Measurements from ENCODE around the gene ACACB. TPM values are rescaled to one million over a fixed set of nuclear protein-coding genes. Genes with fewer than 3 reads are reported as not detected.

Gene ACACB
- total RNA-seq, 1 donor from 2014 or later = 22.7 TPM

DNA sequence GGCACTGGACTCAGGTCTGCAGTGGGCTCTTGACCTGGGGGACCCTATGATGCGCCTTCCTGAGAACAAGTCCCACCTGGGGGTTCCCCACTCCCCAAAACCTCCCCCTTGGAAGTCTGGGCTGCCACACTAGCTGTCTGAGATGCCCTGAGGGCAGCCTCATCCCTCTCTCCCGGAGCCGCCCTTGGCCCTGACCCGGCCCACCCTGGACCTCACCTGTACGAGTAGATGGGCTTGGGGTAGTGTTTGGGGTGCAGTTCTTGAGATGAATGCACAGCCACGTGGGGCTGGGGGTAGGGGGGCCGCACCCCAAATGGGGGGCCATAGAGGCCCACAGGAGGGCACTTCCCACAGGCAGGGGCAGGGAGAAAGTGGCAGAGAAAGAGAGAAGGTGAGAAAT, 170.8 kb downstream of the ACACB start:
- no peak overlapping the region for H3K4me3 Mint-ChIP-seq
- H3K27me3 Mint-ChIP-seq = peaks cover 4% of the 10 kb centered on the region
- no peak overlapping the region for H3K27ac Mint-ChIP-seq
- peaks cover 7% of the 10 kb centered on the region for H3K4me1 Mint-ChIP-seq (ENCODE audit: unreplicated experiment)
- DNase-seq (ENCODE audit: extremely low spot score, unreplicated experiment) = no peak
- H3K36me3 Mint-ChIP-seq = no peaks in the 10 kb centered on the region
- no peaks in the 10 kb centered on the region for H3K9me3 Mint-ChIP-seq
- TF ChIP-seq, protein P1, sequence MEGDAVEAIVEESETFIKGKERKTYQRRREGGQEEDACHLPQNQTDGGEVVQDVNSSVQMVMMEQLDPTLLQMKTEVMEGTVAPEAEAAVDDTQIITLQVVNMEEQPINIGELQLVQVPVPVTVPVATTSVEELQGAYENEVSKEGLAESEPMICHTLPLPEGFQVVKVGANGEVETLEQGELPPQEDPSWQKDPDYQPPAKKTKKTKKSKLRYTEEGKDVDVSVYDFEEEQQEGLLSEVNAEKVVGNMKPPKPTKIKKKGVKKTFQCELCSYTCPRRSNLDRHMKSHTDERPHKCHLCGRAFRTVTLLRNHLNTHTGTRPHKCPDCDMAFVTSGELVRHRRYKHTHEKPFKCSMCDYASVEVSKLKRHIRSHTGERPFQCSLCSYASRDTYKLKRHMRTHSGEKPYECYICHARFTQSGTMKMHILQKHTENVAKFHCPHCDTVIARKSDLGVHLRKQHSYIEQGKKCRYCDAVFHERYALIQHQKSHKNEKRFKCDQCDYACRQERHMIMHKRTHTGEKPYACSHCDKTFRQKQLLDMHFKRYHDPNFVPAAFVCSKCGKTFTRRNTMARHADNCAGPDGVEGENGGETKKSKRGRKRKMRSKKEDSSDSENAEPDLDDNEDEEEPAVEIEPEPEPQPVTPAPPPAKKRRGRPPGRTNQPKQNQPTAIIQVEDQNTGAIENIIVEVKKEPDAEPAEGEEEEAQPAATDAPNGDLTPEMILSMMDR (conservative IDR thresholded peaks at IDR 0.05) = no peak

DNA sequence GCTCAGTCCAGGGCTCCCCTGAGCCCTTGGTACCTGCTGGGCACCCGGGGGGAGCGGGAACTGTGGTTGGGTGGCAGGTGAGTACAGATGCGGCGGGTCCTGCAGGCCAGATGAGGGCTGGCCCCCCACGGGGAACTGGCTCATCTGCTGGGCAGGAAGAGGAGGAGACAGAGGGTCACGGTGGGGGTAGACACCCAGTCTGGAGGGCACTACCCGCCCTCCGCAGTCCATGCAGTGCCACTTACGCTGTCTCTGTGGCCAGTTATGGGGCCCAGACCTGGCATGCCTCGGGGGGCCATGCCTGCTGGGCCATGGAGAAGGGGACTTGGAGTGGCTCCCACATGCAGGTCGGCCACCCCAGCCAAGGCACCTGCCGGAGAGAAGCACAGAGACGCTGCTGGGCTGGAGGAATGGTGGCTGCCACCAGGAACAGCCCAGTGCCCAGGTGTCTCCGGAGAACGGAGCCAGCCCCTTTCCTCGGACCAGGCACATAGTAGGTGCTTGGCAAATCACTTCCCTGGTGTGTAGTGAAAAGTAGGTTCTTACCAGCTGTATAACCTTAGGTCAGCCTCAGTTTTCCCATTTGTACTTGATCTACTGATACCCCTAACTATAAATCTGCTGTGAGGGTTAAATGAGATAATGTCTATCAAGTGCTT, 171.6 kb downstream of the ACACB start:
- H3K4me3 Mint-ChIP-seq = no peak overlapping the region
- no peaks in the 10 kb centered on the region for H3K36me3 Mint-ChIP-seq
- H3K27ac Mint-ChIP-seq = no peak overlapping the region
- TF ChIP-seq, protein P1 (conservative IDR thresholded peaks at IDR 0.05) = no peak
- H3K9me3 Mint-ChIP-seq = no peaks in the 10 kb centered on the region
- peaks cover 4% of the 10 kb centered on the region for H3K27me3 Mint-ChIP-seq
- H3K4me1 Mint-ChIP-seq (ENCODE audit: unreplicated experiment) = peaks cover 7% of the 10 kb centered on the region
- DNase-seq (ENCODE audit: extremely low spot score, unreplicated experiment) = no peak

DNA sequence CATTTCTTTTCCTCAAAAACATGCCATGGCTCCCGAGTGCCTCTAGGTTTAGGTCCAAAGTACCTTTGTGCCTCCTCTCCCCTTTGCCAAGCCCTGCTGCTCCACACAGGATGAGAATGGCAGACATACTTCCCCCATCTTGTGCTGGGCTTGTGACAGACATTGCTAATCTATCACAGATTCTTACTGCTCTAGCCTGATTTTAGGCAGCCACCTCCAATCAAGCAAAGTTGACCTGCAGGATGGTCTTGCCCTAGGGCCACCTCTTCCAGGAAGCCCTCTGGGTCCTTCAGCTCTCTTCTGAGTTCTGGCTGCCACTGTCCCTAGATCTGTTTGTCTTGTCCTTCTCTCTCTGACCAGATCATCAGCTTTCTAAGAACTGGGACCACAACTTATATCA, 172.2 kb downstream of the ACACB start:
- no peaks in the 10 kb centered on the region for H3K36me3 Mint-ChIP-seq
- H3K4me3 Mint-ChIP-seq = no peak overlapping the region
- no peak for DNase-seq (ENCODE audit: extremely low spot score, unreplicated experiment)
- H3K27ac Mint-ChIP-seq = no peak overlapping the region
- peaks cover 7% of the 10 kb centered on the region for H3K4me1 Mint-ChIP-seq (ENCODE audit: unreplicated experiment)
- TF ChIP-seq, protein P1 (conservative IDR thresholded peaks at IDR 0.05) = no peak
- H3K27me3 Mint-ChIP-seq = peaks cover 4% of the 10 kb centered on the region
- H3K9me3 Mint-ChIP-seq = no peaks in the 10 kb centered on the region

GRCh38 chr12:109289004-109289403, 172.6 kb downstream of the ACACB start:
- H3K36me3 Mint-ChIP-seq = no peaks in the 10 kb centered on the region
- peaks cover 4% of the 10 kb centered on the region for H3K27me3 Mint-ChIP-seq
- H3K27ac Mint-ChIP-seq = no peak overlapping the region

DNA sequence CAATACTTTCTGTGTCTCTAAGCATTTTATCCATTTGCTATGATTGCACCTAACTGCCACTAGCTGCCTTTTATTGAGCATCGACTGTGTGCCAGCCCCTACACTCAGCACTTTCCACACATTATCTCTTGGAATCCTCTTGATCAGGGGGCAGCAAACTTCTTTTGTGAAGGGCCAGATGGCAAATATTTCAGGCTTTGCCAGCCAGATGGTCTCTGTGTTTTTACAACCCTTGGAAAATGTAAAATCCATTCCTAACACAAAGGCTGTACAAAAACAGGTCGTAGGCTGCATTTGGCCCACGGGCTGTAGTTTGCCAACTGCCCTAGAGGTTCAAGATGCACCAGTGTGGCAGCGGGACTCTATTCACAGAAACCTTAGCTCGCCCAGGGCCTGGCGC, 173.2 kb downstream of the ACACB start:
- no peak for DNase-seq (ENCODE audit: extremely low spot score, unreplicated experiment)
- H3K36me3 Mint-ChIP-seq = no peaks in the 10 kb centered on the region
- TF ChIP-seq, protein P1 (conservative IDR thresholded peaks at IDR 0.05) = no peak
- no peaks in the 10 kb centered on the region for H3K9me3 Mint-ChIP-seq
- H3K27ac Mint-ChIP-seq = no peak overlapping the region
- peaks cover 5% of the 10 kb centered on the region for H3K27me3 Mint-ChIP-seq
- H3K4me1 Mint-ChIP-seq (ENCODE audit: unreplicated experiment) = peaks cover 7% of the 10 kb centered on the region
- no peak overlapping the region for H3K4me3 Mint-ChIP-seq

More at GRCh38 chr12:109289004-109289403, 172.6 kb downstream of the ACACB start:
- no peak for DNase-seq (ENCODE audit: extremely low spot score, unreplicated experiment)
- Mint-ChIP-seq H3K9me3 (no peaks in the 10 kb centered on the region), H3K4me3 (no peak overlapping the region), H3K4me1 (ENCODE audit: unreplicated experiment) (peaks cover 7% of the 10 kb centered on the region)
- TF ChIP-seq, protein P1 (conservative IDR thresholded peaks at IDR 0.05) = no peak

Measured in type B pancreatic cell (in vitro differentiated cells).